Measurements from ENCODE around the gene MEX3D.
A peak's percentile ranks its signal among the peaks of the same experiment; 100 is the strongest.

GRCh38 chr19:1592755-1593500 is 24.8 kb upstream of the MEX3D start, which contains the start of gene MBD3:
- TF ChIP-seq POLR2A (IDR thresholded peaks at IDR 0.05; ENCODE audit: low read length) (peak; percentile 67), GATA1 (IDR thresholded peaks at IDR 0.05; ENCODE audit: low read depth, low read length) (no peak)

Data from erythroblast (primary cell).